Activated CD8-positive, alpha-beta memory T cell treated with anti-CD3 and anti-CD28 coated beads, Interleukin-2, amount 50 U/mL, for 1 hour (primary cell): Measurements from ENCODE around the gene MT1G.

Experiments used
- DNase-seq: peaks from one replicate; pipeline ENCODE4 v3.0.0-alpha.2; 2020; ENCODE audit errors: extremely low read depth

MT1G gene

DNA sequence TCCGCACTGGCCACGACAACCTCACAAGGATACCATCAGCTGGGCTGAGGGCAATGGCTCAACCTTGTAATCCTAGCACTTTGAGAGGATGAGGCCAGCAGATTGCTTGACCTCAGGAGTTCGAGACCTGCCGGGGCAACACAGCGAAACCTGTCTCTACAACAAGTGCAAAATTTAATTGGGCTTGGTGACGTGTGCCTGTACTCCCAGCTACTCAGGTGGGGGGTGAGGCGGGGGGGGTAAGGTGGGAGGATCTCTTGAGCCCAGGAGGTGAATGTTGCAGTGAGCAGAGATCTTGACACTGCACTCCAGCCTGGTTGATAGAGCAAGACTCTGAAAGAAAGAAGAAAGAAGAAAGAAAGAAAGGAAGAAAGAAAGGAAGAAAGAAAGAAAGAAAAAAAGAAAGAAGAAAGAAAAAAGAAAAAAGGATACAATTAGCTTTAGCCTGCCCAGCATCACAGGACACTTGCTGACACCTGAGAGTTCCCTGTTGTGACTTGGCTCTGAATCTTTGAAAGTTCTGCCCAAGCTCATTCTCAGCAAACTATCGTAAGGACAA, 47.4 kb downstream of the MT1G start:
- DNase-seq, result no peak

DNA sequence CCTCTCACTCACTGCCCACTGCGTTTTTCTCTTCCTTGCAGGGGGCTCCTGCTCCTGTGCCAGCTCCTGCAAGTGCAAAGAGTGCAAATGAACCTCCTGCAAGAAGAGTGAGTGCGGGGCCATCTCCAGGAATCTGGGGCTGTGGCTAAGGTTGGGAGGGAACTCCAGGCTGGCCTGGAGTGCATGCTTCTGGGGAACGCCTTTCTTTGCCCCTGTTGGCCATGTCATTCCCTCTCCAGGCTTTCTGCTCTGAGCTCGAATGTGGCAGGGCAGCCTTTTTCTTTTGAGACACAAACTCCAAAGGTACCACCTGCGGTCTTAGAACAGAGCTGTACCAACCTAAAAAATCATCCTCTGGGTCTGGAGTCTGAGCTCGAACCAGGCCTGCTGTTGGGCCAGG, 49.7 kb downstream of the MT1G start:
- no peak for DNase-seq

DNA sequence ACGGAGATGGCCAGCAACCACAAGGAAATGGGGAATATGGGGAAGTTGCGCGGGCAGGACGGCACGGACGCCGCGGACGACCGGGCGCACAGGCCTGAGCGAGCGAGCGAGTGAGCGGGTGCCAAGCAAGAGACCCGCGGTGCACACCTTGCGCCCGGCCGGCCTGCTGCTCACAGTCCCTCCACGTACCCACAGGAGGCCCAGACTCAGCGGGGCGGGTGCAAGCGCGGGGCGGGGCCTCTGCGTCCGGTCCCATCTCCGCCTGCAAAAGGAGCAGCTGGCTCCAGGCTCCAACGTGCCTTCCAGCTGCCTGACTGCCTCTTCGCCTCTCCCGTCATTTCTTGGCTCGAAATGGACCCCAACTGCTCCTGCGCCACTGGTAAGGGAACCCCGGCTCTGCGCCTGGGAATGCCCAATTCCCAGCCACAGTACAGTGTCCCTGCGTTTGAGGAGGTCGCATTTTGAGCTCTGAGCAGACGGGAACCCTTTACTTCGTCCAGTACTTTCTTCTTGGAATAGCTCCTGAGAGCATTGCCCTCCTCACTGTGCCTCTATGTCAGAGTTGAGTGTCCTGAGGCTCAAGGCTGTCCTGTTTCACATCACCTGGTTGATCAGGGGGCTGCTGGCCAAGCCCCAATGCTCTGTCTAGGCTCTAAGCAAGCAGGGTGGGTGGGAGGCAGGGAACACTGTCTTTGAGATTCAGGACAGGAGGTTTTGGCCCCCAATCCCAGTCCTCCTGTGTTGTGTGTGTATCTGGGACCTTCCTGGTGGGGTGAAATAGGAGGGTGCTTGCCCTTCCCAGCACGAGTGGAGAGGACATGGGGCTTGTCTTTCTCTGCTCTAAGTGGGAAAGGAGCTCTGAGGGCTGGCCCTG, 50.4 kb downstream of the MT1G start:
- no peak for DNase-seq
